Breast epithelium (tissue), 4 donors: ENCODE data around the gene AMER3. TPM values are rescaled to one million over a fixed set of nuclear protein-coding genes. Genes with fewer than 3 reads are reported as not detected.

ENCODE experiments used
- DNase-seq, 2 donors: peaks; one replicate each; pipeline ENCODE4 v3.0.0-alpha.2; 2019; ENCODE audit warnings: low spot score in 2 of 2
- H3K27ac ChIP-seq, 2 donors: fragments of 200-600 bp; sonication (generic) in 1 of 2; one replicate each; pipeline ENCODE4 v1.5.1; 2016 to 2019; ENCODE audit warnings: mild to moderate bottlenecking in 1 of 2
- H3K27me3 ChIP-seq, 2 donors: fragments of 200-600 bp; sonication (generic) in 1 of 2; one replicate each; pipeline versions ENCODE4 v1.5.1 to v1.6.0; 2017 to 2019; ENCODE audit warnings: control low read depth in 1 of 2, mild to moderate bottlenecking in 1 of 2
- H3K36me3 ChIP-seq: fragments of 200-600 bp; one replicate; pipeline ENCODE4 v1.5.1; 2019
- H3K4me1 ChIP-seq, 2 donors: fragments of 200-600 bp; sonication (generic); one replicate each; pipeline ENCODE4 v1.5.1; 2016 to 2019; ENCODE audit warnings: control low read depth in 1 of 2
- H3K4me3 ChIP-seq, 3 donors: fragments of 200-600 bp; sonication (generic); 1 replicate in 2 of 3; 2 replicates in 1 of 3; pipeline ENCODE4 v1.5.1; 2016 to 2019; ENCODE audit warnings: mild to moderate bottlenecking in 3 of 3, moderate library complexity in 2 of 3
- H3K9me3 ChIP-seq, 2 donors: fragments of 200-600 bp; sonication (generic) in 1 of 2; one replicate each; pipeline ENCODE4 v1.5.1; 2016 to 2019; ENCODE audit warnings: control low read depth in 1 of 2
- POLR2A ChIP-seq: fragments of 450-650 bp; IDR thresholded peaks from one replicate; pipeline ENCODE4 v1.6.1; 2016; ENCODE audit warnings: antibody characterized with exemption, mild to moderate bottlenecking, moderate library complexity
- POLR2AphosphoS5 ChIP-seq, 3 donors: sonication (generic); formaldehyde crosslinking; IDR thresholded peaks; one replicate each; pipeline ENCODE4 v1.6.1; 2017; ENCODE audit warnings: antibody characterized with exemption in 3 of 3
- intact Hi-C: fragments of 100-400 bp; cut with DNase I; formaldehyde crosslinking; loops from one replicate; pipeline ENCODE4 v1.15.1; 2023; ENCODE audit warnings: low total_unique reads
- total RNA-seq, 3 donors: library from RNA; depleted of rRNA; stranded (reverse); fragments of >200 nt; gene quantifications; one replicate each; pipeline ENCODE4 v1.1.0, GENCODE V29; 2016
- TF ChIP-seq, protein P1 (sequence below), 3 donors: fragments of 450-650 bp; IDR thresholded peaks; one replicate each; pipeline ENCODE4 v1.5.1; 2016 to 2017; ENCODE audit warnings: antibody characterized with exemption in 3 of 3, mild to moderate bottlenecking in 3 of 3, moderate library complexity in 3 of 3

Gene AMER3
- total RNA-seq, 3 donors from 2014 or later, result not detected

DNA sequence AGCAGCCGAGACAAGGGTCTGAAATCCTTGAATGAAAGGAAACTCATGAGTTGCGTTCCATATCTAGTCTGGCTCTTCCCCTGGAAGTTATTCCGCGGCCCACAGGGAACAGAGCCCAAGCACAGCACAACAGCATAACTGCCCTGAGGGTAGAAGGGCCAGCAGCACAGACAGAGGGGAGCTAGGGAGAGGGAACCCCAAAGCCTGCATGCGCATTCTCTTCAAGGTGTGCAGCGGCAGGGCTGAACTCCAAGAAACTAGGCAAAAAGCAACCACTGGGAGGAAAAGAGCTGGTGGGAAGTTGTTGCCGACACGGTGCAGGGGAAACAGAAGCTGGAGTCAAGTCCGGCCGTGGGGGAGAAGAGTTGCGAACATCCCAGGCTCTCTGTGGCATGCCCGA is 14.7 kb upstream of the AMER3 start:
- no peak for DNase-seq
- TF ChIP-seq POLR2A (no peak), POLR2AphosphoS5 (IDR thresholded peaks at IDR 0.05) (no peak)
- TF ChIP-seq, protein P1, sequence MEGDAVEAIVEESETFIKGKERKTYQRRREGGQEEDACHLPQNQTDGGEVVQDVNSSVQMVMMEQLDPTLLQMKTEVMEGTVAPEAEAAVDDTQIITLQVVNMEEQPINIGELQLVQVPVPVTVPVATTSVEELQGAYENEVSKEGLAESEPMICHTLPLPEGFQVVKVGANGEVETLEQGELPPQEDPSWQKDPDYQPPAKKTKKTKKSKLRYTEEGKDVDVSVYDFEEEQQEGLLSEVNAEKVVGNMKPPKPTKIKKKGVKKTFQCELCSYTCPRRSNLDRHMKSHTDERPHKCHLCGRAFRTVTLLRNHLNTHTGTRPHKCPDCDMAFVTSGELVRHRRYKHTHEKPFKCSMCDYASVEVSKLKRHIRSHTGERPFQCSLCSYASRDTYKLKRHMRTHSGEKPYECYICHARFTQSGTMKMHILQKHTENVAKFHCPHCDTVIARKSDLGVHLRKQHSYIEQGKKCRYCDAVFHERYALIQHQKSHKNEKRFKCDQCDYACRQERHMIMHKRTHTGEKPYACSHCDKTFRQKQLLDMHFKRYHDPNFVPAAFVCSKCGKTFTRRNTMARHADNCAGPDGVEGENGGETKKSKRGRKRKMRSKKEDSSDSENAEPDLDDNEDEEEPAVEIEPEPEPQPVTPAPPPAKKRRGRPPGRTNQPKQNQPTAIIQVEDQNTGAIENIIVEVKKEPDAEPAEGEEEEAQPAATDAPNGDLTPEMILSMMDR (IDR thresholded peaks at IDR 0.05), result no peak

DNA sequence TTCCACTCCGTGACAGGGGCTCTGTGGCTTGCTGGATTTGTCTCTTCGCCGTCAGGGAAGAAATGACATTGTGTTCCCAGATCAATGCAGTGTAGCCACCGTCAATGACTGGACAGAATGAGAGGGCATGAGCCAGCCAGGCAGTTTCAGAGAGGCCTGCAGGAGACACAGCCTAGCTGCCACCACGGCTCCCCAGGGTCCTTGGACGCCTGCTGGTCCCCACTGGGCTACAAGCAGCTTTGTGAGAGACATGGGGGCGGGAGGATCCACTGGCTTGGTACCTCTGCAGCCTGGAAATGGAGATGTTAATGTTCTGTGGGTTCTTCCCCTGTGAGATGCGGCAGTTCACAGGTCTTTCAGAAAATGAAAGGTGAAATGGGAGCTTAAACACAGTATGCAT is 12.1 kb upstream of the AMER3 start:
- no peaks in the 10 kb centered on the region for H3K4me1 ChIP-seq
- H3K27ac ChIP-seq, result no peak overlapping the region
- H3K4me3 ChIP-seq, result no peak overlapping the region
- TF ChIP-seq POLR2A, result no peak
- TF ChIP-seq POLR2AphosphoS5 (IDR thresholded peaks at IDR 0.05), result no peak
- TF ChIP-seq, protein P1 (IDR thresholded peaks at IDR 0.05), result no peak
- H3K27me3 ChIP-seq, result no peaks in the 10 kb centered on the region
- no peaks in the 10 kb centered on the region for H3K36me3 ChIP-seq
- DNase-seq, result no peak
- intact Hi-C loops, result no loop called here
- no peaks in the 10 kb centered on the region for H3K9me3 ChIP-seq

More for the DNA sequence above, 14.7 kb upstream of the AMER3 start:
- Histone ChIP-seq H3K4me3 (no peak overlapping the region), H3K27me3 (peaks cover 0 to 7% of the 10 kb centered on the region in 2 donors), H3K36me3 (no peaks in the 10 kb centered on the region), H3K4me1 (no peaks in the 10 kb centered on the region), H3K27ac (no peak overlapping the region), H3K9me3 (no peaks in the 10 kb centered on the region)
- intact Hi-C loops, result no loop called here

DNA sequence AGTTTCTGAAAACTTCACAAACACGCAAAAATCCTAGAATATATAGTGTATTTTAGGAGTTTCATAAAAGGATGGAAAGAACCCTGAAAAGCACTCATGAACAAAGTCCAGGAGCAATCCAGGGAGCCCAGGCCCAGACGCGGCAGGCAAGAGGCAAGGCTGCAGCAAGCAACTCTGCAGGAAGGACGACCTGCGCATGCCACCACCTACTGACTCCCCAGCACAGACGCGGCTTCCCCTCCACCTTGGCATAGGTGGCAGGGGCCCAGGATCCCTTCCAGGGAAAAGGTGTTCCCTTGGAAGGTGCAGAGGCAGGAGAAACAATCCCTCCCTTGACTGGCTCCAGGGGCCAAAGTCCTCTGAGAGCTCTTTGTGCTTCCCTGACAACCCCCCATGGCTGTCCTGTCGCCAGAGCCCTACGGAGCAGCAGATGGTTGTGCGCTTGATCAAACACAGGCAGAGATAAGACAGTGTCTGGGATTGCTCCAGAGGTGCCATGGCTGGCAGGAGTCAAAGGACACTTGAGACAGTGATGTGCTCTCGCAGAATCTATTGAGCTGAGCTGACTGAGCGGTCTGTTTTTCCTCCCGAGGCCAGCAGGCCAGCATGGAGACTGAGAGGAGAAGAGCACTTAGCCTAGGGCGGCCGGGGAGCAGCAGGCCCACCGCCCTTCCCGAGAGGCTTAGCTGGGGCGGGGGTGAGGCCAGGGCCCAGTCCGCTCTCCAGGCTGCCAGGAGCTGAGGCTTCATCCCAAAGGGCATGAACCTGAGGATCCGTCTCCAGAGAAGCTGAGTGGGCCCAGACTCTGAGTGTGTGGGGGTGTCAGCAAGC is 10.8 kb upstream of the AMER3 start:
- H3K4me1 ChIP-seq, result no peaks in the 10 kb centered on the region
- H3K4me3 ChIP-seq, result no peak overlapping the region
- no peaks in the 10 kb centered on the region for H3K9me3 ChIP-seq
- no peaks in the 10 kb centered on the region for H3K36me3 ChIP-seq
- intact Hi-C loops, result no loop called here
- no peaks in the 10 kb centered on the region for H3K27me3 ChIP-seq
- H3K27ac ChIP-seq, result no peak overlapping the region
- DNase-seq, result no peak
- TF ChIP-seq POLR2A, result no peak
- TF ChIP-seq POLR2AphosphoS5 (IDR thresholded peaks at IDR 0.05), result no peak
- TF ChIP-seq, protein P1 (IDR thresholded peaks at IDR 0.05), result no peak

DNA sequence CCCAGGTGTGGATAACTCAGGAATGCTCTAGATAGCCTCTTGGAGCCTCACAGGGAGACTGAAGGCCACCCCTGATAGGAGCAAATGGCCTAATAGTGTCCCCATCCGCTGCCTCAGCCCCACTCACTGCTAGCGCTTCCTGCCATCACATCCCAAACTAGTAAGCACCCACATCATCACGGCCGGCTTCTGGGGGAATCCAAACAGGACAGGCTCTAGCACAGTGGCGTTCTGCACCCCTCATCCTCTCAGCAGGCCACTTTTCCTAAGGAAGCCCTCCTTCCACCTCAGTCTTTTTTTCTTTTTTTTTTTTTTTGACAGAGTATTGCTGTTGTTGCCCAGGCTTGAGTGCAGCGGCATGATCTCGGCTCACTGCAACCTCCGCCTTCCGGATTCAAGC is 6.3 kb upstream of the AMER3 start:
- Histone ChIP-seq H3K27me3 (peaks cover 0 to 9% of the 10 kb centered on the region in 2 donors), H3K27ac (no peak overlapping the region), H3K36me3 (no peaks in the 10 kb centered on the region), H3K4me3 (no peak overlapping the region), H3K4me1 (no peaks in the 10 kb centered on the region), H3K9me3 (no peaks in the 10 kb centered on the region)
- DNase-seq, result no peak
- intact Hi-C loops, result no loop called here
- TF ChIP-seq, protein P1 (IDR thresholded peaks at IDR 0.05), result no peak
- no peak for TF ChIP-seq POLR2AphosphoS5 (IDR thresholded peaks at IDR 0.05)
- TF ChIP-seq POLR2A, result no peak

DNA sequence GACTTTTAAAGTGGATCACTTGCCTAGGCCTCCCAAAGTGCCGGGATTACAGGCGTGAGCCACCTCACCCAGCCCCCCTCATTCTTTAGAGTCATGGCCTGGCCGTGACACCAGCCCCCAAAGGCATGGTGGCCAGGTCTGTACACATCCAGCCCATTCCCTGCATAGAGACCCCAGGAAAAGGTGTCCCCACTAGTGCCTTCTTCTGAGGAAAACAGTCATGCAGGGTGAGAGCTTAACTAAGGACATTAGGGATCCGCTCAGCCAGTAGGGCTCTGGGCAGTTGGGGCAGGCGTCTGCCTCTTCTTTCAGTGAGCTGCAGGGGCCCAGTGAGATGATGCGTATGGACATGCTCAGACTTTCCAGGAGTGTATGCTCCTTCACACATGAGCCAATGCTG is 5.7 kb upstream of the AMER3 start:
- Histone ChIP-seq H3K27ac (no peak overlapping the region), H3K27me3 (peaks cover 0 to 10% of the 10 kb centered on the region in 2 donors), H3K4me1 (no peaks in the 10 kb centered on the region), H3K9me3 (no peaks in the 10 kb centered on the region), H3K4me3 (no peak overlapping the region), H3K36me3 (no peaks in the 10 kb centered on the region)
- TF ChIP-seq POLR2A (no peak), POLR2AphosphoS5 (IDR thresholded peaks at IDR 0.05) (no peak)
- TF ChIP-seq, protein P1 (IDR thresholded peaks at IDR 0.05), result no peak
- intact Hi-C loops, result no loop called here
- DNase-seq, result no peak
